Measurements from ENCODE around the gene CRACR2B.

DNA sequence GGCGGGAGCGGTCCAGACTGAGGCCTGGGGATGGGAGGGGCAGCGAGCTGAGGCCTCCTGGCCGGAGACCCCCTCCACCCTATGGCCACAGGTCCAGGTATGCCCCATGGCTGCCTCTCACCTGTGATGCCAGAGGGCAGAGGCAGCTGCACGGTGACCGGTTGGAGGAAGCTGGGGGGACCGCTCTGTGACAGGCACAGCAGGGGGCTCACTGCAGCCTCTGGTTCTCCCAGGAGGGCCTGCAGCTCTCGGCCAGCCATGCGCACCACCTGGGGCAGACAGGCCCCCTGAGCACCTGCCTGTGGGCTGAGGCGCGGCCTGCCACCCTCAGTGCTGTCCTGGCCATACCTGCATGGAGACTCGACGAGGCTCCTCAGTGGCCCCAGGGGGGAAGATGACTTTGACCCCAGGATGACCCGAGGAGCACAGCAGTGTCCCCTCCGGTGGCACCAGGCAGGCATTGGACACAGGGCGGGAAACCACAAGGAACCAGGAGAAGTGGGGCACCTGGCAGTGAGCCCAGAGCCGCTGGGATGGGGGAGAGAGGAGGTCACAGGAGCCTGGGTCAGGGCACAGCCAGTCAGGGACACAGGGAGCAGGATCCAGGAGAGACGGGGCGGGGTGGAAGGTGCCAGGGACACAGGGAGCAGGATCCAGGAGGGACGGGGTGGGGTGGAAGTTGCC, 26.5 kb upstream of the CRACR2B start:
- TF ChIP-seq POLR2A (IDR thresholded peaks at IDR 0.05) = no peak
- no peak for TF ChIP-seq CTCF (IDR thresholded peaks at IDR 0.05)
